Skeletal muscle tissue (tissue), 4 donors: ENCODE measurements around the gene GNG7. TPM values are rescaled to one million over a fixed set of nuclear protein-coding genes. Genes with fewer than 3 reads are reported as not detected.
"Not testable (repeated sequence)": the region's sequence is repeated elsewhere in the genome, so short reads cannot be mapped to it uniquely, and the experiment has no call there.

Source experiments
- H3K27ac ChIP-seq: one replicate; pipeline ENCODE4 v1.7.0; 2013; ENCODE audit warnings: mild to moderate bottlenecking, low read depth, low read length, inconsistent platforms
- H3K27me3 ChIP-seq, 3 donors: one replicate each; pipeline ENCODE4 v1.7.0; 2013; ENCODE audit warnings: low read length in 3 of 3; ENCODE audit not compliant: control insufficient read depth in 3 of 3, insufficient read depth in 3 of 3
- H3K36me3 ChIP-seq, 3 donors: one replicate each; pipeline ENCODE4 v1.7.0; 2013; ENCODE audit warnings: low read length in 3 of 3; ENCODE audit not compliant: control insufficient read depth in 3 of 3, insufficient read depth in 3 of 3
- H3K4me1 ChIP-seq, 3 donors: one replicate each; pipeline ENCODE4 v1.7.0; 2013; ENCODE audit warnings: low read length in 3 of 3, mild to moderate bottlenecking in 3 of 3; ENCODE audit not compliant: control insufficient read depth in 3 of 3, insufficient read depth in 3 of 3
- H3K4me3 ChIP-seq, 3 donors: one replicate each; pipeline ENCODE4 v1.7.0; 2013; ENCODE audit warnings: low read length in 3 of 3
- H3K9ac ChIP-seq, 3 donors: one replicate each; pipeline ENCODE4 v1.7.0; 2013; ENCODE audit warnings: low read length in 3 of 3, mild to moderate bottlenecking in 3 of 3, moderate library complexity in 2 of 3, low read depth in 1 of 3
- H3K9me3 ChIP-seq, 3 donors: one replicate each; pipeline ENCODE4 v1.7.0; 2013; ENCODE audit warnings: low read length in 3 of 3; ENCODE audit not compliant: control insufficient read depth in 3 of 3
- total RNA-seq: library from RNA; depleted of rRNA; stranded (reverse); fragments of >200 nt; gene quantifications from one replicate; pipeline ENCODE4 v1.2.3, GENCODE V29; 2014
- donor health status: Osteomylitis.

GNG7 gene
- total RNA-seq, 1 donor from 2014 or later: 1.6 TPM

- H3K9ac ChIP-seq: no peak overlapping the region
- peaks cover 6 to 8% (median 8%) of the 10 kb centered on the region in 3 donors for H3K4me1 ChIP-seq
- H3K4me3 ChIP-seq: no peak overlapping the region
- no peaks in the 10 kb centered on the region for H3K36me3 ChIP-seq
- H3K27me3 ChIP-seq: peaks cover 0 to 6% (median 0%) of the 10 kb centered on the region in 3 donors
- no peak overlapping the region for H3K27ac ChIP-seq
- no peaks in the 10 kb centered on the region for H3K9me3 ChIP-seq
These were observed 190.5 kb downstream of the GNG7 start for GRCh38 chr19:2511991-2512390.

- Histone ChIP-seq H3K9ac (no peak overlapping the region), H3K4me1 (peaks cover 2 to 6% (median 5%) of the 10 kb centered on the region in 3 donors), H3K36me3 (no peaks in the 10 kb centered on the region), H3K4me3 (no peak overlapping the region), H3K9me3 (no peaks in the 10 kb centered on the region), H3K27ac (no peak overlapping the region), H3K27me3 (peaks cover 0 to 6% (median 0%) of the 10 kb centered on the region in 3 donors)
These were observed 190.9 kb downstream of the GNG7 start for GRCh38 chr19:2511570-2511969.

GRCh38 chr19:2509096-2509495, 193.4 kb downstream of the GNG7 start:
- H3K27ac ChIP-seq: no peak overlapping the region
- no peaks in the 10 kb centered on the region for H3K36me3 ChIP-seq
- H3K9ac ChIP-seq: no peak overlapping the region
- peaks cover 0 to 4% (median 4%) of the 10 kb centered on the region in 3 donors for H3K4me1 ChIP-seq
- H3K9me3 ChIP-seq: no peaks in the 10 kb centered on the region
- H3K4me3 ChIP-seq: no peak overlapping the region
- H3K27me3 ChIP-seq: peaks cover 0 to 6% (median 0%) of the 10 kb centered on the region in 3 donors

- Histone ChIP-seq H3K4me3 (peak overlapping the region; percentile 29 to 60 (median 54)), H3K36me3 (no peaks in the 10 kb centered on the region), H3K27ac (no peak overlapping the region), H3K9ac (peak overlapping the region in 2 of 3 donors; percentile 25 to 65), H3K9me3 (no peaks in the 10 kb centered on the region), H3K4me1 (peaks cover 0 to 4% (median 4%) of the 10 kb centered on the region in 3 donors), H3K27me3 (no peaks in the 10 kb centered on the region)
These were observed 195.4 kb downstream of the GNG7 start for GRCh38 chr19:2507109-2507508.

- not testable (repeated sequence) for H3K9me3 ChIP-seq, H3K9ac ChIP-seq, H3K36me3 ChIP-seq, H3K4me3 ChIP-seq, H3K4me1 ChIP-seq, H3K27ac ChIP-seq, H3K27me3 ChIP-seq
These were observed 195.8 kb downstream of the GNG7 start for GRCh38 chr19:2506656-2507055.

- Histone ChIP-seq H3K27me3 (no peaks in the 10 kb centered on the region), H3K9me3 (no peaks in the 10 kb centered on the region), H3K36me3 (no peaks in the 10 kb centered on the region), H3K27ac (no peak overlapping the region), H3K4me3 (no peak overlapping the region), H3K9ac (no peak overlapping the region), H3K4me1 (peaks cover 13 to 23% (median 20%) of the 10 kb centered on the region in 3 donors)
These were observed 198.9 kb downstream of the GNG7 start for GRCh38 chr19:2503521-2504109.

- H3K36me3 ChIP-seq: no peaks in the 10 kb centered on the region
- H3K27ac ChIP-seq: peak overlapping the region; percentile 63
- peaks cover 18 to 35% (median 24%) of the 10 kb centered on the region in 3 donors for H3K4me1 ChIP-seq
- H3K27me3 ChIP-seq: no peaks in the 10 kb centered on the region
- no peaks in the 10 kb centered on the region for H3K9me3 ChIP-seq
- H3K9ac ChIP-seq: peak overlapping the region in 2 of 3 donors; percentile 34 to 60
- no peak overlapping the region for H3K4me3 ChIP-seq
These were observed 201.6 kb downstream of the GNG7 start for GRCh38 chr19:2500841-2501261.

- Histone ChIP-seq H3K4me3 (peak overlapping the region in 2 of 3 donors; percentile 23 to 37), H3K27me3 (no peaks in the 10 kb centered on the region), H3K9me3 (no peaks in the 10 kb centered on the region), H3K36me3 (no peaks in the 10 kb centered on the region), H3K9ac (peak overlapping the region; percentile 34 to 65 (median 65)), H3K4me1 (peaks cover 23 to 38% (median 30%) of the 10 kb centered on the region in 3 donors), H3K27ac (peak overlapping the region; percentile 63)
These were observed 202.3 kb downstream of the GNG7 start for GRCh38 chr19:2500156-2500555.

GRCh38 chr19:2497186-2497585, 205.3 kb downstream of the GNG7 start:
- Histone ChIP-seq H3K27me3 (no peaks in the 10 kb centered on the region), H3K4me1 (peaks cover 32 to 52% (median 39%) of the 10 kb centered on the region in 3 donors), H3K9me3 (no peaks in the 10 kb centered on the region), H3K27ac (peak overlapping the region; percentile 96), H3K36me3 (no peaks in the 10 kb centered on the region), H3K9ac (peak overlapping the region in 1 of 3 donors; percentile 25), H3K4me3 (no peak overlapping the region)

GRCh38 chr19:2495651-2496316, 206.7 kb downstream of the GNG7 start:
- Histone ChIP-seq H3K4me3 (peak overlapping the region; percentile 1 to 75 (median 54)), H3K4me1 (peaks cover 38 to 59% (median 47%) of the 10 kb centered on the region in 3 donors), H3K27ac (peak overlapping the region; percentile 96), H3K27me3 (no peaks in the 10 kb centered on the region), H3K9me3 (no peaks in the 10 kb centered on the region), H3K36me3 (no peaks in the 10 kb centered on the region), H3K9ac (peak overlapping the region; percentile 76 to 85 (median 82))
